ENCODE data around the gene IL18R1.

- TF ChIP-seq CTCF (IDR thresholded peaks at IDR 0.05; ENCODE audit: poor library complexity) (no peak), EZH2 (IDR thresholded peaks at IDR 0.05; ENCODE audit: borderline replicate concordance) (no peak), EZH2phosphoT487 (IDR thresholded peaks at IDR 0.05; ENCODE audit: low read depth, severe bottlenecking, unreplicated experiment) (no peak)
Observed at GRCh38 chr2:102367331-102367971, 11.9 kb downstream of the IL18R1 start.

Data from hepatocyte (in vitro differentiated cells).